Cardiac muscle cell (in vitro differentiated cells and primary cell): Measurements from ENCODE around the gene IL1RAPL1. TPM values are rescaled to one million over a fixed set of nuclear protein-coding genes. Genes with fewer than 3 reads are reported as not detected.

Source experiments
- DNase-seq, 2 donors: peaks; one replicate each; pipeline versions ENCODE4 v3.0.0 to v3.0.0-alpha.2; 2010 to 2017; ENCODE audit warnings: low read depth in 1 of 2, low spot score in 1 of 2
- H3K27ac ChIP-seq: fragments of 200-600 bp; sonication (generic); 2 replicates; pipeline ENCODE4 v1.5.1; 2016
- H3K27me3 ChIP-seq: fragments of 200-600 bp; sonication (generic); 2 replicates; pipeline ENCODE4 v1.6.0; 2016; ENCODE audit warnings: control low read depth
- H3K36me3 ChIP-seq: fragments of 200-600 bp; sonication (generic); 2 replicates; pipeline ENCODE4 v1.5.1; 2016; ENCODE audit warnings: control low read depth
- H3K4me1 ChIP-seq: fragments of 200-600 bp; sonication (generic); 2 replicates; pipeline ENCODE4 v1.8.1; 2017; ENCODE audit warnings: low read depth, mild to moderate bottlenecking, mixed run types
- H3K4me3 ChIP-seq: fragments of 200-600 bp; sonication (generic); 2 replicates; pipeline ENCODE4 v1.5.1; 2016; ENCODE audit warnings: mild to moderate bottlenecking
- H3K9me3 ChIP-seq: fragments of 200-600 bp; sonication (generic); 2 replicates; pipeline ENCODE4 v1.5.1; 2017; ENCODE audit warnings: low read depth, mild to moderate bottlenecking, control low read depth
- CTCF ChIP-seq: IDR thresholded peaks from 2 replicates; pipeline ENCODE4 v1.5.1; 2012; ENCODE audit warnings: low read depth, mild to moderate bottlenecking, low read length
- polyA plus RNA-seq: library from polyadenylated mRNA; unstranded; fragments of >200 nt; fragmentation: Nextera tagmentation; extraction: Ambion mirVana; gene quantifications from 2 replicates; pipeline ENCODE4 v1.2.1, GENCODE V29; 2016
- total RNA-seq: library from RNA; depleted of rRNA; stranded (reverse); fragments of >200 nt; gene quantifications from 2 replicates; pipeline ENCODE4 v1.2.3, GENCODE V29; 2016

Gene IL1RAPL1
- total and polyA plus RNA-seq, 2 experiments from 2014 or later, result 3.2 to 4.2 TPM

- Histone ChIP-seq H3K4me1 (no peaks in the 10 kb centered on the region), H3K27me3 (no peaks in the 10 kb centered on the region), H3K9me3 (no peaks in the 10 kb centered on the region), H3K4me3 (no peak overlapping the region), H3K27ac (no peak overlapping the region), H3K36me3 (no peaks in the 10 kb centered on the region)
- DNase-seq, result no peak
- no peak for TF ChIP-seq CTCF
Observed at GRCh38 chrX:29490606-29491005, 903.4 kb downstream of the IL1RAPL1 start.

- Histone ChIP-seq H3K27me3 (no peaks in the 10 kb centered on the region), H3K36me3 (no peaks in the 10 kb centered on the region), H3K9me3 (no peaks in the 10 kb centered on the region), H3K27ac (no peak overlapping the region), H3K4me3 (no peak overlapping the region), H3K4me1 (no peaks in the 10 kb centered on the region)
- no peak for TF ChIP-seq CTCF
- DNase-seq, result no peak
Observed at GRCh38 chrX:29491659-29492058, 904.4 kb downstream of the IL1RAPL1 start.

GRCh38 chrX:29496636-29497180, 909.5 kb downstream of the IL1RAPL1 start:
- TF ChIP-seq CTCF, result no peak

GRCh38 chrX:29506729-29507128, 919.5 kb downstream of the IL1RAPL1 start:
- Histone ChIP-seq H3K4me3 (no peak overlapping the region), H3K9me3 (no peaks in the 10 kb centered on the region), H3K27ac (no peak overlapping the region), H3K4me1 (no peaks in the 10 kb centered on the region), H3K36me3 (no peaks in the 10 kb centered on the region), H3K27me3 (no peaks in the 10 kb centered on the region)
- no peak for TF ChIP-seq CTCF
- no peak for DNase-seq

More at GRCh38 chrX:29496636-29497180, 909.5 kb downstream of the IL1RAPL1 start:
- Histone ChIP-seq H3K9me3 (no peaks in the 10 kb centered on the region), H3K4me3 (no peak overlapping the region), H3K36me3 (no peaks in the 10 kb centered on the region), H3K4me1 (no peaks in the 10 kb centered on the region), H3K27ac (no peak overlapping the region), H3K27me3 (no peaks in the 10 kb centered on the region)
- DNase-seq, result no peak

GRCh38 chrX:29518100-29518499, 930.9 kb downstream of the IL1RAPL1 start:
- no peaks in the 10 kb centered on the region for H3K9me3 ChIP-seq
- no peaks in the 10 kb centered on the region for H3K27me3 ChIP-seq
- H3K27ac ChIP-seq, result no peak overlapping the region
- DNase-seq, result no peak
- TF ChIP-seq CTCF, result no peak
- H3K36me3 ChIP-seq, result no peaks in the 10 kb centered on the region
- no peak overlapping the region for H3K4me3 ChIP-seq
- no peaks in the 10 kb centered on the region for H3K4me1 ChIP-seq
